Activated T-helper 1 cell treated with anti-CD3 and anti-CD28 coated beads, Interleukin-12 subunit alpha, Interleukin-12 subunit beta, Interleukin-2, Interleukin-4 antibody, amounts not matched to agents 30 ng/mL and 10 ng/mL and 1 ng/mL, durations not matched to agents 14 hours and 24 hours and 36 hours (primary cell): ENCODE measurements around the gene KLF2. TPM values are rescaled to one million over a fixed set of nuclear protein-coding genes. Genes with fewer than 3 reads are reported as not detected.

Experiments
- DNase-seq: peaks from one replicate; pipeline ENCODE4 v3.0.0; 2021; ENCODE audit warnings: low spot score
- H3K27ac Mint-ChIP-seq: one replicate; pipeline ENCODE4 v1.8.0; 2021; ENCODE audit warnings: mild to moderate bottlenecking, mixed read lengths
- H3K27me3 Mint-ChIP-seq: one replicate; pipeline ENCODE4 v1.8.0; 2022; ENCODE audit warnings: mild to moderate bottlenecking, moderate library complexity, mixed read lengths; ENCODE audit not compliant: insufficient read depth
- H3K36me3 Mint-ChIP-seq: one replicate; pipeline ENCODE4 v1.8.0; 2021; ENCODE audit warnings: low read depth, mixed read lengths
- H3K4me1 Mint-ChIP-seq: one replicate; pipeline ENCODE4 v1.8.0; 2021; ENCODE audit warnings: low read depth, mixed read lengths
- H3K4me3 Mint-ChIP-seq: one replicate; pipeline ENCODE4 v1.8.0; 2021; ENCODE audit warnings: mild to moderate bottlenecking, moderate library complexity, mixed read lengths
- H3K9me3 Mint-ChIP-seq: one replicate; pipeline ENCODE4 v1.8.0; 2021; ENCODE audit warnings: mixed read lengths
- intact Hi-C: fragments of 100-400 bp; cut with micrococcal nuclease; formaldehyde crosslinking; loops from one replicate; pipeline ENCODE4 v1.15.1; 2024
- total RNA-seq: library from RNA; stranded (reverse); gene quantifications from 2 replicates; pipeline ENCODE4 v1.2.3, GENCODE V29; 2022

KLF2 gene
- total RNA-seq, 1 donor from 2014 or later, result 5.7 TPM

- intact Hi-C loops, result no loop called here
- Mint-ChIP-seq H3K4me1 (no peaks in the 10 kb centered on the region), H3K4me3 (no peak overlapping the region), H3K9me3 (no peaks in the 10 kb centered on the region), H3K36me3 (peaks cover 6% of the 10 kb centered on the region), H3K27me3 (peaks cover 31% of the 10 kb centered on the region), H3K27ac (no peak overlapping the region)
- DNase-seq, result no peak
These were observed 5.1 kb upstream of the KLF2 start for GRCh38 chr19:16319481-16319880.

GRCh38 chr19:16320987-16321386 lies 3.6 kb upstream of the KLF2 start:
- peaks cover 25% of the 10 kb centered on the region for H3K27me3 Mint-ChIP-seq
- intact Hi-C loops, result no loop called here

GRCh38 chr19:16325161-16325527 lies 518 bp downstream of the KLF2 start:
- H3K9me3 Mint-ChIP-seq, result no peaks in the 10 kb centered on the region
- intact Hi-C loops, result no loop called here
- H3K27ac Mint-ChIP-seq, result no peak overlapping the region
- H3K4me1 Mint-ChIP-seq, result peaks cover 41% of the 10 kb centered on the region
- peak overlapping the region; percentile 11 for H3K4me3 Mint-ChIP-seq
- DNase-seq, result peak; percentile 46
- peaks cover 24% of the 10 kb centered on the region for H3K36me3 Mint-ChIP-seq
- H3K27me3 Mint-ChIP-seq, result peaks cover 20% of the 10 kb centered on the region

More at GRCh38 chr19:16320987-16321386, 3.6 kb upstream of the KLF2 start:
- Mint-ChIP-seq H3K4me1 (peaks cover 3% of the 10 kb centered on the region), H3K9me3 (no peaks in the 10 kb centered on the region), H3K36me3 (peaks cover 9% of the 10 kb centered on the region), H3K27ac (no peak overlapping the region), H3K4me3 (no peak overlapping the region)
- DNase-seq, result no peak

GRCh38 chr19:16325641-16326400 lies 1.2 kb downstream of the KLF2 start:
- intact Hi-C loops, result no loop called here
- peak; percentile 59 for DNase-seq
- H3K27me3 Mint-ChIP-seq, result peaks cover 16% of the 10 kb centered on the region
- H3K4me1 Mint-ChIP-seq, result peaks cover 46% of the 10 kb centered on the region
- H3K4me3 Mint-ChIP-seq, result peak overlapping the region; percentile 93
- H3K27ac Mint-ChIP-seq, result peak overlapping the region; percentile 88
- H3K36me3 Mint-ChIP-seq, result peaks cover 22% of the 10 kb centered on the region
- no peaks in the 10 kb centered on the region for H3K9me3 Mint-ChIP-seq

- peaks cover 22% of the 10 kb centered on the region for H3K36me3 Mint-ChIP-seq
- H3K9me3 Mint-ChIP-seq, result no peaks in the 10 kb centered on the region
- intact Hi-C loops, result no loop called here
- peaks cover 11% of the 10 kb centered on the region for H3K27me3 Mint-ChIP-seq
- peaks cover 53% of the 10 kb centered on the region for H3K4me1 Mint-ChIP-seq
- H3K4me3 Mint-ChIP-seq, result peak overlapping the region; percentile 93
- H3K27ac Mint-ChIP-seq, result peak overlapping the region; percentile 88
- peak; percentile 43 for DNase-seq
These were observed 2.0 kb downstream of the KLF2 start for GRCh38 chr19:16326401-16327168.

GRCh38 chr19:16327169-16327475 lies 2.5 kb downstream of the KLF2 start:
- Mint-ChIP-seq H3K4me3 (peak overlapping the region; percentile 93), H3K36me3 (peaks cover 22% of the 10 kb centered on the region), H3K4me1 (peaks cover 58% of the 10 kb centered on the region), H3K27ac (peak overlapping the region; percentile 79), H3K27me3 (peaks cover 8% of the 10 kb centered on the region), H3K9me3 (no peaks in the 10 kb centered on the region)
- intact Hi-C loops, result no loop called here
- DNase-seq, result no peak

- H3K36me3 Mint-ChIP-seq, result peaks cover 22% of the 10 kb centered on the region
- no peak for DNase-seq
- H3K4me1 Mint-ChIP-seq, result peaks cover 59% of the 10 kb centered on the region
- peaks cover 5% of the 10 kb centered on the region for H3K27me3 Mint-ChIP-seq
- no peaks in the 10 kb centered on the region for H3K9me3 Mint-ChIP-seq
- H3K4me3 Mint-ChIP-seq, result peak overlapping the region; percentile 93
- intact Hi-C loops, result no loop called here
- H3K27ac Mint-ChIP-seq, result peak overlapping the region; percentile 79
These were observed 2.9 kb downstream of the KLF2 start for GRCh38 chr19:16327501-16327900.

DNA sequence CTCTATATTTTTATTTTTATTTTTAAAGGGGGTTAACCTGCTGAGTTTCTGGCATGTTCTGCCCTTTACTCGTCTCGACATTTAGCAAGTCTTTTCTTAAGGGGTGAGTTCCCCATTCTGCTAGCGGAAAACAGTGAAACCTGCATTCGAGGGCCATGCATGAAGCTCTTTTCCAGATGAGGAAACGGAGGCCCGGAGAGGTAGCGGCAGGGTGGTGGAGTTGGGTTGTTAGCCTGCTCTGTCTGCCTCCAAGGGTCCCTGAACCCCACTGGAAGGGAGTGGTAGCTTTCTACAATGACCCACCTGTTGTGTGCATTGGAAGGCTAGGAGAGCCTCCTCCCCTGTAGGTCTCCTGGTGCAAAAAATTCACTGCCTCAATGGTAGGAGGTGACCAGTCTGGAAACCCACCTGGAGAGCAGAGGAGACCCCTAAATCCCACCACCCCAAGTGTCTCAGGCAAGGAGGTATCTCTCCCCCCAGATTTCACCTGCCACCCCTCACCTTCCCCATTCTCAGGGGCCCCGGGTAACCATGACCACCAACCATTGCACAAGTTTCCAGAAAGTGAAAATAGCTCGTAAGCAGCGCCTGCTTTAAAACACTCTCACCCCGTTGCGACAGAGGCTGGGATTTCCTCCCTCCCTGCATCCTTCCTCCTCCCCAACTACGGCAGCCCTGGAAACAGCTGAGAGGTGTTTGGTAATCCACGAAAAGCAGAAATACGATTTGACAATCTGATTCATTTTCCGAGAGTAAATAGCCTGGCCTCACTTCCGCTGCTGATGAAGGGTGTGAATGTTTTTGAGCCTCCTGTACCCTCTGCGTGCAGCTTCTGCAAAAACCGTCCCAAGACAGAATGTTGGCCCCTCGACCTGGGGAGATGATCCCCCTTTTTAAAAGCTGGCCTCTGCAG lies 3.5 kb downstream of the KLF2 start:
- peak overlapping the region; percentile 79 for H3K27ac Mint-ChIP-seq
- peaks cover 59% of the 10 kb centered on the region for H3K4me1 Mint-ChIP-seq
- no peaks in the 10 kb centered on the region for H3K9me3 Mint-ChIP-seq
- peak overlapping the region; percentile 93 for H3K4me3 Mint-ChIP-seq
- H3K27me3 Mint-ChIP-seq, result peaks cover 4% of the 10 kb centered on the region
- intact Hi-C loops, result loop anchor here (1.0 to 2.0 kb wide), 4 partner anchors 83 to 249 kb away; partner anchors contain the start of gene CHERP
- DNase-seq, result peak; percentile 61
- H3K36me3 Mint-ChIP-seq, result peaks cover 22% of the 10 kb centered on the region

GRCh38 chr19:16328824-16329482 lies 4.3 kb downstream of the KLF2 start:
- H3K27me3 Mint-ChIP-seq, result peaks cover 7% of the 10 kb centered on the region
- peaks cover 22% of the 10 kb centered on the region for H3K36me3 Mint-ChIP-seq
- H3K4me3 Mint-ChIP-seq, result peak overlapping the region; percentile 93
- H3K9me3 Mint-ChIP-seq, result no peaks in the 10 kb centered on the region
- peaks cover 59% of the 10 kb centered on the region for H3K4me1 Mint-ChIP-seq
- DNase-seq, result peak; percentile 35
- intact Hi-C loops, result loop anchor here (1.0 to 2.0 kb wide), 4 partner anchors 84 to 250 kb away; partner anchors contain the start of gene CHERP
- H3K27ac Mint-ChIP-seq, result peak overlapping the region; percentile 79

GRCh38 chr19:16330368-16330801 lies 5.8 kb downstream of the KLF2 start:
- intact Hi-C loops, result loop anchor here (1.0 kb wide), 5 partner anchors 8 to 493 kb away; no protein-coding TSS in a partner anchor
- H3K4me3 Mint-ChIP-seq, result peak overlapping the region; percentile 93
- peaks cover 9% of the 10 kb centered on the region for H3K27me3 Mint-ChIP-seq

DNA sequence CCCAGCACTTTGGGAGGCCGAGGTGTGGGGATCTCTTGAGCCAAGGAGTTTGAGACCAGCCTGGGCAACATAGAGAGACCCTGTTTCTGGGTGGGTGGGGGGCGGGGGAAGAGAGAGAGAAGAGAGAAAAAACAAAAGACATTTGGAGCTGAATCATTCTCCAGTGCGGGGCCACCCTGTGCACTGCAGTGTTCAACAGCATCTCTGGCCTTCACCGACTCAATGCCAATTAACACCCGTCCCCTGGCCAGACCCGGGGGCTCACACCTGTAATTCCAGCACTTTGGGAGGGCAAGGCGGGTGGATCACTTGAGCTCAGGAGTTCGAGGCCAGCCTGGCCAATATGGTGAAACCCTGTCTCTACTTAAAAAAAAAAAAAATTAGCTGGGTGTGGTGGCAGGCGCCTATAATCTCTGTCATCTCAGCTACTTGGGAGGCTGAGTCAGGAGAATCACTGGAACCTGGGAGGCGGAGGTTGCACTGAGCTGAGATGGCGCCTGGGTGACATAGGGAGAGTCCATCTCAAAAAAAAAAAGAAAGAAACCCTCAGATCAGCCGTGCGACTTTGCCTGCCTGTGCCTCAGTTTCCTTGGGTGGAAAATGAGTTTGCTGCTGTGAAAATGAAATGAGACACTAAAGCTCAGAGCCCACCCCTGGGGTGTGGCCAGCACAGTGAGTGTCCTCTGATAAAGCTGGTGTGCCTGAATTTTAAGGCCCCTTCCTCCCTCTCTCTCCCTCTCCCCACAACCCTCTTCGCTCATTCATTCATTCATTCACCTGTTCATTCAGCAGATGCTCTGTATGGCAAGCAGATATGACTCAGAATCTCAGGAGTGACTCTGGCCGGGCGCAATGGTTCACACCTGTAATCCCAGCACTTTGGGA lies 6.4 kb downstream of the KLF2 start:
- intact Hi-C loops, result loop anchor here (1.0 kb wide), 5 partner anchors 7 to 494 kb away; no protein-coding TSS in a partner anchor
- H3K36me3 Mint-ChIP-seq, result peaks cover 18% of the 10 kb centered on the region
- peak overlapping the region; percentile 47 for H3K4me3 Mint-ChIP-seq
- H3K9me3 Mint-ChIP-seq, result no peaks in the 10 kb centered on the region
- peak overlapping the region; percentile 79 for H3K27ac Mint-ChIP-seq
- peaks cover 63% of the 10 kb centered on the region for H3K4me1 Mint-ChIP-seq
- H3K27me3 Mint-ChIP-seq, result peaks cover 9% of the 10 kb centered on the region
- DNase-seq, result no peak

More at GRCh38 chr19:16330368-16330801, 5.8 kb downstream of the KLF2 start:
- Mint-ChIP-seq H3K4me1 (peaks cover 67% of the 10 kb centered on the region), H3K36me3 (peaks cover 22% of the 10 kb centered on the region), H3K9me3 (no peaks in the 10 kb centered on the region), H3K27ac (peak overlapping the region; percentile 79)
- peak; percentile 89 for DNase-seq
